Cerebellar cortex (tissue), 1 donor: ENCODE data around the gene SH2D7.
A peak's percentile ranks its signal among the peaks of the same experiment; 100 is the strongest.

Experiments used
- DNase-seq: peaks from one replicate; pipeline ENCODE4 v3.0.0-alpha.2; 2015; ENCODE audit warnings: low spot score

The SH2D7 gene

DNA sequence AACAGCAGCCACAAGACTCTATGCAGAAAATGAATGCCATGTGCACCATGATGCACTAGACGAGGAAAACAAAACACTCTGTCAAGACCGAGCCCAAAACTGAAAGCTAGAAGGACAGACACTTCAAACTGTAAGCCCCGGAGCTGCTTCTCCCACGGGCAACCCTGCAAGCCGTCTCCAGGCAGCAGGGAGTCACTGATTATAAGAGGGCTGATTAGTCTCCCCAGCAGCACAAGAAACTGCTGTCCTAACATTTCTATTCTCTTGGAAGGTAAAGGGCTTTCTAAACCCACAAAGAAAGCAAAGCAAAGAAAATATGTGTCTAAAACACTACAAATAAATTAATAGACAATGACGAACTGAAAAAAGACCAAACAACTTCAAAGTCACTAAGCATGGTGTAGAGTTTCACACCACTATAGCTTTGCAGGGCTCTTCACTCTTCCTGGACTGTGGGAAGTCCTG lies 30.4 kb upstream of the SH2D7 start:
- DNase-seq: no peak

DNA sequence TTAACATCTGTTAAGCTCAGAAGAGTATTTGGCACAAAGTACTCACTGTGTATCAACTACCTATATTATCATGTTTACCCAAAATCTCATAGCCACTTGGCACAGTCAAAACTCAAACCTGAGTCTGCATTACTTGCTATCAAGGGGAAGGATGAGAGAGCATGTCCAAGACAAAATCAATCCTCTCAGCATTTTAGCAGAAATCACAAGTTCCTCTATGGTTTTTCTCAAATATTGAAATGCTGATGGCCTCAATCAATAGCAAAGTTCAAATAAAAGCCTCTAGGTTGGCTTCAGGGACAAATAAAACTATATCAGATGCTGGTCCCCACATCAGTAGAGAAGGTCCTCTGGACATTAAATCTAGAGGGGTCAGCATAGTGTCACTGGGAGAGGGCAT lies 29.1 kb upstream of the SH2D7 start:
- DNase-seq: no peak

DNA sequence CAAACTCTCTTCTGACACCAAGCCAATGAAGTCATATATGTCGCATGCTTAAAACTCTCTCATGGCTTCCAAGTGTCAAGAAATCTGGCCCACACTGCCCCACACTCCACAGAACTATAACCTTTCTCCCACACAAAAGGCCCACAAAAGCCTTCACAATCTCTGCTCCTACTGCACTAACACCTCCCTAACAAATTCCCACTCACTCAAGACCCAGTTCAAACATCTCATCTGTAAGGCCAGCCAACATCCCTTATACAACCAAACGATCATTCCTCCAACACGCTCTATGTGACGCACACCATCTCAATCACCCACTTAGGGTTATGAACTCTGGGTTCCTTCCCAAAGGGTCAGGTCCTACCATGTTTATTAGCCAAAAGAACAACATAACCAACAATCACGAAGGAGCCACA lies 28.4 kb upstream of the SH2D7 start:
- DNase-seq: no peak

DNA sequence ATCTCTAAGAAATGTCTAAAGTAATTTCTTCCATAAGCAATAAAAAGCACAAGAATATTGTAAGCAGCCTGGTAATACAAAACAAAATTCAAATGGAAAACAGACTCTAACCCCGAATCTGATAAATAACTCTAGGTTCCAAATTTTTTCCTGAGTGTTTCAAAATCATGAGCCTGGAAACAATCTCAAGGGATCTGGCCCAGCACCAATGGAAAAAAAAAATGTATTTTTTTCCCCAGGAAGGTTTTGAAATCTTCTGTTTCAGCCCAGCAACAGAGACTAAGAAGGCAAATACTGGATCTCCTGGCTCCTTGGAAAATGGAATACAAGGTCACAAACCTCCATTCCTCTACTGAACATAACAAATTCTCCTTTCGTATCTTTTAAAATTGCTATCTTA lies 27.8 kb upstream of the SH2D7 start:
- DNase-seq: no peak

DNA sequence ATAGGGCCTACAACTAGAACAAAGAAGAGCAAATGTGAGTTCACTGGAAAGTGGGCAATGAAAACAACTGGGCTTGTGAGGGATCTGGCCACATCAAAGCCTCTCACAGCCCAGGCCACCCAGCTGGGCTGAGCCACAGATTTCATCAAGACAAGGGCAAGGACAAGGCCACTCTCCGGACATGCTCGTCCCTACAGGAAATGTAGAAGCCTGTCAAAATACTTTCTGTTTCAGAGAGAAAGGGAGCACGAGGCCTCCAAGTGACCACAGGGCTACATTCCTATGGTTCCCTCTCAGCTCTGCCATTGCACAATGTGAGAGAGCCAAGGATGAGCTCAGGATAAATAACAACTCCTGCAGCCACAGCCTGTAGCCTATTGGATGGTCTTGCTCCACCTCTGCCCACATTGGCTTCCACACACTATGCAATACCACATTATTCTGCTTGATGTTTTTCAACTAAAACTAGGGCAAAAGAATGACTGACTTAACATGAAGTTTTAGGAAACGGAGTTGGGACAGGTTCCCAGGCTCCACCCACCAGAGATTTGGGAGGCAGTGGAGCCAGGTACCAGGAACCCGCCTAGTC lies 27.0 kb upstream of the SH2D7 start:
- no peak for DNase-seq

- DNase-seq: no peak
Measured at GRCh38 chr15:78065973-78066946, 26.1 kb upstream of the SH2D7 start.

GRCh38 chr15:78067328-78068228 lies 24.8 kb upstream of the SH2D7 start:
- no peak for DNase-seq

GRCh38 chr15:78069052-78069414 lies 23.3 kb upstream of the SH2D7 start:
- no peak for DNase-seq

DNA sequence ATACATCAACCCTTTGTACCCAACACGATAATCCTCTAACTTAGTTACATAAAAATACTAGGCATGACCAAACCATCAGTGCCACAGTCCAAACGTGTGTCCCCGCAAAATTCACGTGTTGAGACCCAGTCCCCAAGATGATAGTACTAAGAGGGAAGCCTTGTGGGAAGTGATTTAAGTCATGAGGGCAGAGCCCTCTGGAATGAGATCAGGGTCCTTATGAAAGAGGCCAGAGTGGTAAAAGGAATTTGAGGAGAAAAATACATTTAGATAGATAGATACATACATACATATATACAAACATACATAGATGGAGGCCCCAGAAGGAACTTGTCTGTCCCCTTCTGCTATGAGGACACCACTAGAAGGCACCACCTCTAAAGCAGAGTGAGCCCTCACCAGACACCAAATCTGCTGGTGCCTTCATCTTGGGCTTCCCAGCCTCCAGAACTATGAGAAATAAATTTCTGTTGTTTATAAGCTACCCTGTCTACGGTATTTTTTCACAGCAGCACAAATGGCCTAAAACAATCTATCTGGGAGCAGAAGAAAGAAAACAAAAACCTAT lies 22.8 kb upstream of the SH2D7 start:
- no peak for DNase-seq

DNA sequence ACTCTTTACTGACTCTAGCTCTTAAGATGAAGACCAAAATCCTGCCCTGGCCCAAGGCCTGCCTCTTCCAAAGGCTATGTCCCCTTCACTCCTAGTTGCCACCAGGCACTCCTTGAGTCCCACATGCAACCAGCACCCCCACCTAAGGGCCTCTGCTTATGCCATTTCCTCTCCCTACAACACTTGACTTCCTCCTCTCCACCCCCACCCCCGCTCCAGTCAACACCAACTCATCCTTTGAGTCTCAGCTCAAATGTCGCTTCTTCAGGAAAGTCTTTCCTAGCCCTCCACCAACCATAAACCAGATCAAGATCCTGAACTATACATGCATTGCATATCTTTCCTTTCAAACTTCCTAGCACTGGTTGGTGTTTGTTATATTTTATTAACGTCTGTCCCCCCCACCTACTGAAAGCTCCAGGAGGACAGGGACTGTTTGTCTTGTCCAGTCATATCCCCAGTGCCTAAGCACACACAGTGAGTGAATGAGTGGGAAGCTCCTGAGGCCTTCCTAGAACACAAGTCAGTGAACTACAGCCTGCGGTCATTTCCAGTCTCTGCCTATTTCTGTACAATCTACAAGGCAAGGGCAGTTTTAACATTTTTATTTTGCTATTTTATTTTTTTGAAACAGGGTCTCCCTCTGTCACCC lies 22.2 kb upstream of the SH2D7 start:
- no peak for DNase-seq

DNA sequence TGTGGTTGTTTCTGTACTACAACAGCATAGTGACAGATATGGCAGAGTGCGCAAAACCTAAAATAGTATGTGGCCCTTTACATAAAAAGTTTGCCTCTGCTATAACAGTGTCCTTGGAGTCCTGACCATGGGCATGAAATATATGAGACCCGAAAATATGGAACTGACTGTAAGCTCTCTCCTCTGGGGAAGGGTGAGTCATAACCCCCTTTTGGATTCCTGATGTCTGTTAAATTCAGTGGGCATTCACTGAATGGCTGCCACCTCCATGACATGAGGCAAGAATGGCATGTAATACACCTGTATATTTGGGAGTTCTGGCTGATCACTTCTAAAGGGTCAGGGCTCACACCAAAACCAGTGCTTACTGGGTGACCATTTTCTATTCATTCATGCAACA lies 21.0 kb upstream of the SH2D7 start:
- no peak for DNase-seq

- DNase-seq: peak; percentile 47
Measured at GRCh38 chr15:78072080-78072892, 20.1 kb upstream of the SH2D7 start.

DNA sequence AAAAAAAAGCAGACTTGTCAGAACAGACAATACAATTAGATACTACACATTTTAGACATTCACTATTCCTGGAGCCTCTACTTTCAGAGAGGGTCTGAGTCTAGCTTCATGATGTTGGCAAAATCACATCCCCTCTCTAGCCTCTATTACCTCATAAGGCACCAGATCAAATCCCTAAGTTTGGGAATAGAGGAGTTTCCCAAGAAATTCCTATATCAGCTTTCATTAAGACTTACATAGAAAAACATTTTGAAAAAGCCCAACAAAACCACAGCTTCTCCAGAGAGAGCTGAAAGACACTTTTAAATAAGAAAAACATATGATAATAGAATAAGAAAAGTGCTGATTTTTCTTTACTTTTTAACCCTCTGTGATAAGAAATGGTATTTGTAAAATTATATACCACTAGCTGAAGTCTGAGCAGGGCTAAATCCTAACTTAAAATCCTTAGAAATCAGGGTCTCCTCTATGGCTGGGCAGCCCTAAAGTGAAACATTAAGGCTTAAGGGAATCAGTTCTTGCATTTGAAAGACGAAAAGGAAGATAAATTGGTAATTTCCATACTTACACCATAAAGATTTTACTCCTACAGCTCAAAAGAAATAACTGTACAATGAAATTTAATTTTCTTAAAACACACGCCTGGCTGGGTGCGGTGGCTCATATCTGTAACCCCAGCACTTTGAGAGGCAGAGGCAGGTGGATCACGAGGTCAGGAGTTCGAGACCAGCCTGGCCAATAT lies 19.1 kb upstream of the SH2D7 start:
- DNase-seq: no peak

- DNase-seq: peak; percentile 70
Measured at GRCh38 chr15:78075490-78076230, 16.7 kb upstream of the SH2D7 start.

GRCh38 chr15:78076231-78077052 lies 15.9 kb upstream of the SH2D7 start:
- DNase-seq: peak; percentile 47

- DNase-seq: no peak
Measured at GRCh38 chr15:78077053-78077870, 15.1 kb upstream of the SH2D7 start, which contains the start of gene TBC1D2B. Gene TBC1D2B, minus strand, starts transcription at chr15:78077711. Its CDS starts 59 bp downstream, at chr15:78077652.

DNA sequence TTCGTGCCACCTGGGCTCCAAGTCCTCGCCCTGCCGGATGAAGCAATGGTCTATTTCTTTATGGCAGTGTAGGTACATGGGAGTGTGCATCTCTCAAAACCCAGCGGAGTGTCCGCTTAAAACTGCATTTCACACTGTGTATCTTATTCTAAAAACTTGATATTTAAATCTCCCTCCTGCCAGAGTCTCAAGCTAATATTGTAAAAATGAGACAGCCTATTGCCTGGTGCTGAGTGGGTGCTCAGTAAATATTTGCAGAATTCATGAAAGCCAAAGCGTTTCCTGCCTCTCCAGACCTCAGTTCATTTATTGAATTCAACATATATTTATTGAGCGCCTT lies 14.5 kb upstream of the SH2D7 start:
- no peak for DNase-seq
